Esophagus (tissue), 2 donors: ENCODE data around the gene C5orf52. TPM values are rescaled to one million over a fixed set of nuclear protein-coding genes. Genes with fewer than 3 reads are reported as not detected.
"Not testable (repeated sequence)": the region's sequence is repeated elsewhere in the genome, so short reads cannot be mapped to it uniquely, and the experiment has no call there.

Experiments
- H3K27ac ChIP-seq, 2 donors: one replicate each; pipeline ENCODE4 v1.5.1; 2013; ENCODE audit warnings: low read depth in 2 of 2, mild to moderate bottlenecking in 2 of 2, inconsistent platforms in 1 of 2, low read length in 1 of 2, moderate library complexity in 1 of 2
- H3K27me3 ChIP-seq, 2 donors: one replicate each; pipeline ENCODE4 v1.6.1; 2013; ENCODE audit warnings: low read length in 2 of 2, control low read depth in 1 of 2, mild to moderate bottlenecking in 1 of 2; ENCODE audit not compliant: insufficient read depth in 2 of 2, control insufficient read depth in 1 of 2
- H3K36me3 ChIP-seq, 2 donors: one replicate each; pipeline ENCODE4 v1.6.1; 2013; ENCODE audit warnings: low read length in 1 of 2; ENCODE audit not compliant: control insufficient read depth in 2 of 2, insufficient read depth in 2 of 2
- H3K4me1 ChIP-seq, 2 donors: one replicate each; pipeline ENCODE4 v1.6.1; 2013; ENCODE audit warnings: low read length in 1 of 2; ENCODE audit not compliant: control insufficient read depth in 2 of 2, insufficient read depth in 2 of 2
- H3K4me3 ChIP-seq, 2 donors: one replicate each; pipeline ENCODE4 v1.5.1; 2013; ENCODE audit warnings: low read length in 2 of 2, mild to moderate bottlenecking in 2 of 2, low read depth in 1 of 2, moderate library complexity in 1 of 2
- H3K9me3 ChIP-seq, 2 donors: one replicate each; pipeline ENCODE4 v1.6.1; 2013; ENCODE audit warnings: mild to moderate bottlenecking in 2 of 2, low read depth in 1 of 2, low read length in 1 of 2, moderate library complexity in 1 of 2; ENCODE audit not compliant: control insufficient read depth in 2 of 2, insufficient read depth in 1 of 2
- WGBS, 2 donors: extraction: QIAGEN DNeasy Blood & Tissue Kit; methylation state at CpG; one replicate each; pipeline ENCODE4 v1.1.7; 2013; 5-methylcytosine and 5-hydroxymethylcytosine counted together
- polyA plus RNA-seq, 2 donors: library from polyadenylated mRNA; stranded (reverse); fragments of 200-250 nt; gene quantifications; one replicate each; pipeline ENCODE4 v1.2.3, GENCODE V29; 2013
- donor health status: healthy with polysubstance abuse.
- donor health status: Bipolar disorder and iron deficiency.

The C5orf52 gene
- polyA plus RNA-seq, 2 donors, result not detected

DNA sequence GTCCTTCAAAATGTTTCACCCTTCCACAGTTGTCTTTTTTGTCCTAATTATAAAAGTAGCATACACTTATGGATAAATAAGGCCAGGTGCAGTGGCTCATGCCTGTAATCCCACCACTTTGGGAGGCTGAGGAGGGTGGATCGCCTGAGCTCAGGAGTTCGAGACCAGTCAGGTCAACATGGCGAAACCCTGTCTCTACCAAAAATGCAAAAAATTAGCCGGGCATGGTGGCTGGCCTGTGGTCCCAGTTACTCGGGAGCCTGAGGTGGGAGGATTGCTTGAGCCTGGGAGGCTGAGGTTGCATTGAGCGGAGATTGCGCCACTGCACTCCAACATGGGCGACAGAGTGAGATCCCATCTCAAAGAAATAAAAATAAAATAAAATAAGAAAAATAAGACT, 1.6 kb downstream of the C5orf52 start:
- no peaks in the 10 kb centered on the region for H3K27me3 ChIP-seq
- 94 to 97% methylated on average over 8 of the region's 8 CpGs for WGBS, 2 donors
- no peak overlapping the region for H3K4me3 ChIP-seq
- no peaks in the 10 kb centered on the region for H3K9me3 ChIP-seq
- H3K36me3 ChIP-seq, result no peaks in the 10 kb centered on the region
- no peak overlapping the region for H3K27ac ChIP-seq
- peaks cover 3 to 5% of the 10 kb centered on the region in 2 donors for H3K4me1 ChIP-seq

DNA sequence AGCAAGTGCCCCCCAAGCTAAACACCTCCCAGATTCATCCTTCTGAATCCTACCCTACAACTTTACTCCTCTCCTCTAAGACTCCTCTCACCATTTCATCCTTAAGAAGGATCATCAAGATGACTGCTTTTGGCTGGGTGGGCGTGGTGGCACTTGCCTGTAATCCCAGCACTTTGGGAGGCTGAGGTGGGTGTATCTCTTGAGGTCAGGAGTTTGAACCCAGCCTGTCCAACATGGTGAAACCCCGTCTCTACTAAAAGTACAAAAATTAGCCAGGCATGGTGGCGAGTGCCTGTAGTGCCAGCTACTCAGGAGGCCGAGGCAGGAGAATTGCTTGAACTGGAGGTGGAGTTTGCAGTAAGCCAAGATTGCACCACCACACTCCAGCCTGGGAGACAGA, 3.0 kb downstream of the C5orf52 start:
- not testable (repeated sequence) for H3K27ac ChIP-seq, H3K27me3 ChIP-seq, H3K9me3 ChIP-seq, H3K36me3 ChIP-seq, H3K4me3 ChIP-seq, H3K4me1 ChIP-seq
- 92 to 93% methylated on average over 4 of the region's 4 CpGs for WGBS, 2 donors

DNA sequence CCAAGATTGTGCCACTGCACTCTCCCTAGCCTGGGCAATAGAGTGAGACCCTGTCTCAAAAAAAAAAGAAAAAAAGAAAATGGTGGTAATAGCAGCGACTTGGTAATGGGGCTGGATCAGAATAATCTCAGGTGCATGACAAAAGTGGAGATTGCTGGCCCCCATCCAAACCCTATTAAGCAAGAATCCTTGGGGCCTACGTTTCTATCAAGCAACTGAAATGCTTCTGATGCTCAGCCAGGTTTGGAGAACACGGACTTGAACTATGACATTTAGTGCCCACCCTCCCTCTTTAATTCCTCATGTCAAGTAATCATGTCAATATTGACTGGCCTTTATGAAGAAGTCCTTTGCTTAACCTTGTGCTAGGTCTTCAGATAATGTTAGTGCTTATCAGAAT, 6.6 kb downstream of the C5orf52 start:
- Histone ChIP-seq H3K4me1 (no peaks in the 10 kb centered on the region), H3K27me3 (no peaks in the 10 kb centered on the region), H3K27ac (no peak overlapping the region), H3K36me3 (no peaks in the 10 kb centered on the region), H3K4me3 (no peak overlapping the region), H3K9me3 (no peaks in the 10 kb centered on the region)
- WGBS, 2 donors, result 59 to 61% methylated on average over 3 of the region's 3 CpGs

DNA sequence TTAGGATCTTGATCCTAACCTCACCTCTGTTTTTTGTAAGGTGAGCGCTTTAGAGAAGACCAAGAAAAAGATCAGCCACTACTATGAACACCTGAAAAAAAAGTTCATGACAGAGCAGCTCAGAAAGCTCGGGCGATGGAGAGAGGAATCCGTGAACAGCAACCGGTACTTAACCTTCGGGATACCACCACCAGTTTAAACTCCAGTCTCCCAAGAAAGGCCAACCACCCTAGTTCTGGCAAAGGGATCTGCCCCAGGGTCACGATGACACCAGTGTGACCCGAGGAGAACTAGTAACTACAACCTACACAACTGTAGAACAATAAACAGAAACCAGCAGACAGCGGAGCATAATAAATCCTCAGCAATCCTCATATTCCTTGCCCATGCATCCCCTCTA, 8.5 kb downstream of the C5orf52 start:
- no peak overlapping the region for H3K27ac ChIP-seq
- no peaks in the 10 kb centered on the region for H3K36me3 ChIP-seq
- no peaks in the 10 kb centered on the region for H3K27me3 ChIP-seq
- H3K4me1 ChIP-seq, result no peaks in the 10 kb centered on the region
- H3K4me3 ChIP-seq, result no peak overlapping the region
- H3K9me3 ChIP-seq, result no peaks in the 10 kb centered on the region
- 92 to 93% methylated on average over 9 of the region's 9 CpGs for WGBS, 2 donors

- Histone ChIP-seq H3K27me3 (no peaks in the 10 kb centered on the region), H3K9me3 (no peaks in the 10 kb centered on the region), H3K4me3 (no peak overlapping the region), H3K4me1 (no peaks in the 10 kb centered on the region), H3K27ac (no peak overlapping the region), H3K36me3 (no peaks in the 10 kb centered on the region)
- WGBS, 2 donors, result 98% methylated on average over 2 of the region's 2 CpGs
These were observed 8.9 kb downstream of the C5orf52 start for GRCh38 chr5:157680239-157680638.

DNA sequence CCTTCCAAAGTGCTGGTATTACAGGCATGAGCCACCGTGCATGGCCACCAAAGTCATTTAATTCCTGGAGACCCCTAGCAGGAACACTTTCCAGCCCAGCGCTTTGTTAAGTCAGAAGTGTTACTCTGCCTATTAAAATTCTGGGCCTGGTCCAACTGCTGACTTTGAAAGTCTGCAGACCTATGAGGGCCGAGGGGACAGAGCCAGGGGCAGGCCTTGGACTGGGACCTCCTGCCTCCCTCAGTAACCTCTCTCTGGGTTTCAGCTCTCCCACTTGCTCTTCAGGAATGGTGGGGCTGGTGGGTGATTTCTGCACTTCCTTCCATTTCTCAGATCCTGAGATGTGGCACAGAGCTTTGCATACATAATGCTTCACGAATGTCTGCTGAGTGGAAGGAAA, 9.7 kb downstream of the C5orf52 start:
- H3K4me3 ChIP-seq, result no peak overlapping the region
- no peak overlapping the region for H3K27ac ChIP-seq
- H3K4me1 ChIP-seq, result no peaks in the 10 kb centered on the region
- no peaks in the 10 kb centered on the region for H3K36me3 ChIP-seq
- 58 to 69% methylated on average over 4 of the region's 4 CpGs for WGBS, 2 donors
- no peaks in the 10 kb centered on the region for H3K9me3 ChIP-seq
- H3K27me3 ChIP-seq, result no peaks in the 10 kb centered on the region

- no peaks in the 10 kb centered on the region for H3K36me3 ChIP-seq
- H3K9me3 ChIP-seq, result no peaks in the 10 kb centered on the region
- H3K4me1 ChIP-seq, result no peaks in the 10 kb centered on the region
- no peaks in the 10 kb centered on the region for H3K27me3 ChIP-seq
- H3K4me3 ChIP-seq, result no peak overlapping the region
- no peak overlapping the region for H3K27ac ChIP-seq
- WGBS, 2 donors, result 58 to 72% methylated on average over 3 of the region's 3 CpGs
These were observed 10.9 kb downstream of the C5orf52 start for GRCh38 chr5:157682257-157682656.

- not testable (repeated sequence) for H3K4me3 ChIP-seq, H3K9me3 ChIP-seq, H3K4me1 ChIP-seq, H3K36me3 ChIP-seq, H3K27me3 ChIP-seq, H3K27ac ChIP-seq
- 86% methylated on average over 14 of the region's 14 CpGs for WGBS, 2 donors
These were observed 15.2 kb downstream of the C5orf52 start for GRCh38 chr5:157686276-157687197.

DNA sequence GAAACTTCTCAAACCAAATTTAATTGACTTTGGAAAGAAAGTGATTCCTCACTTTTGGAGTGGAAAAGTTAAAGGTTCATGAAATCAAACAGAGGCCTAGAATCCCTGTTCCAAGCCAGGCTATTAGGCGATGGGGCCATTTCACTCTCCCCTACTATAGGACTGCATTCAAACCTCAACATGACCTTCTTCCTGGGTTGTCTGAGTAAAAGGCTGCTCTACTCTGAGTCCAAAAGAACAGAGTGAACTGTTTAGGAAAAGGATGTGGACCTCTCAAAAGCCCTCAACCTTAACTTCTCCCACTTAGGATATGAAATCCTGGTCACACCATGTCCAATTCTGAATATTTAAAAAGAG, 15.8 kb downstream of the C5orf52 start:
- 91 to 96% methylated on average over 1 of the region's 1 CpG for WGBS, 2 donors
- H3K36me3 ChIP-seq, result no peaks in the 10 kb centered on the region
- no peak overlapping the region for H3K4me3 ChIP-seq
- peaks cover 0 to 3% of the 10 kb centered on the region in 2 donors for H3K4me1 ChIP-seq
- H3K9me3 ChIP-seq, result peaks cover 0 to 3% of the 10 kb centered on the region in 2 donors
- H3K27ac ChIP-seq, result no peak overlapping the region
- no peaks in the 10 kb centered on the region for H3K27me3 ChIP-seq
